Neural cell (in vitro differentiated cells): ENCODE data around the gene EQTN. TPM values are rescaled to one million over a fixed set of nuclear protein-coding genes. Genes with fewer than 3 reads are reported as not detected.
A peak's percentile ranks its signal among the peaks of the same experiment; 100 is the strongest.

Experiments
- H2AFZ ChIP-seq: fragments of 200-600, 300-800 bp; sonication (generic), shearing (Covaris generic); 2 replicates; pipeline ENCODE4 v1.6.0; 2014; ENCODE audit warnings: low read depth, mild to moderate bottlenecking, antibody characterized with exemption, low read length, moderate library complexity
- H3F3A ChIP-seq: fragments of 200-600 bp; shearing (Covaris generic); 2 replicates; pipeline ENCODE4 v1.6.1; 2016; ENCODE audit warnings: mild to moderate bottlenecking, moderate library complexity, mixed read lengths, antibody characterized with exemption, low read length; ENCODE audit not compliant: insufficient read depth, poor library complexity, severe bottlenecking
- H3K27ac ChIP-seq: fragments of 200-600, 300-800 bp; sonication (generic), shearing (Covaris generic); 2 replicates; pipeline ENCODE4 v1.5.1; 2014; ENCODE audit warnings: mild to moderate bottlenecking, low read length, moderate library complexity
- H3K27me3 ChIP-seq: fragments of 300-800, 200-600 bp; sonication (generic), shearing (Covaris generic); 2 replicates; pipeline ENCODE4 v1.6.0; 2014; ENCODE audit warnings: mild to moderate bottlenecking, low read depth, low read length, moderate library complexity; ENCODE audit not compliant: insufficient read depth
- H3K36me3 ChIP-seq: fragments of 300-800, 200-600 bp; sonication (generic), shearing (Covaris generic); 2 replicates; pipeline ENCODE4 v1.5.1; 2014; ENCODE audit warnings: mild to moderate bottlenecking, antibody characterized with exemption, low read length, moderate library complexity; ENCODE audit not compliant: insufficient read depth
- H3K4me2 ChIP-seq: fragments of 300-800, 200-600 bp; sonication (generic), shearing (Covaris generic); 2 replicates; pipeline ENCODE4 v1.6.0; 2014; ENCODE audit warnings: mild to moderate bottlenecking, low read length
- H3K4me3 ChIP-seq: fragments of 300-800, 200-600 bp; sonication (generic), shearing (Covaris generic); 2 replicates; pipeline ENCODE4 v1.5.1; 2014; ENCODE audit warnings: mild to moderate bottlenecking, low read length, moderate library complexity
- H3K79me2 ChIP-seq: fragments of 200-600 bp; shearing (Covaris generic); replicated peaks from 2 replicates; pipeline ENCODE4 v1.6.0; 2014; ENCODE audit warnings: mild to moderate bottlenecking, low read length, moderate library complexity; ENCODE audit not compliant: insufficient read depth
- H3K9ac ChIP-seq: fragments of 300-800, 200-600 bp; sonication (generic), shearing (Covaris generic); 2 replicates; pipeline ENCODE4 v1.6.1; 2016; ENCODE audit warnings: mild to moderate bottlenecking, low read length, mixed read lengths
- H3K9me2 ChIP-seq: fragments of 200-600 bp; shearing (Covaris generic); 2 replicates; pipeline ENCODE4 v1.6.1; 2016; ENCODE audit warnings: mild to moderate bottlenecking, low read length, mixed read lengths; ENCODE audit not compliant: insufficient read depth
- H3K9me3 ChIP-seq: fragments of 200-600, 300-800 bp; sonication (generic), shearing (Covaris generic); 2 replicates; pipeline ENCODE4 v1.6.1; 2016; ENCODE audit warnings: mild to moderate bottlenecking, mixed run types, low read length, moderate library complexity, mixed read lengths
- H4K20me1 ChIP-seq: fragments of 200-600 bp; shearing (Covaris generic); 2 replicates; pipeline ENCODE4 v1.6.1; 2016; ENCODE audit warnings: mild to moderate bottlenecking, mixed run types; ENCODE audit not compliant: insufficient read depth
- CTCF ChIP-seq: fragments of 450-650 bp; IDR thresholded peaks from 2 replicates; pipeline ENCODE4 v1.5.1; 2014; ENCODE audit warnings: antibody characterized with exemption, mild to moderate bottlenecking, moderate library complexity; ENCODE audit not compliant: poor library complexity, severe bottlenecking
- EP300 ChIP-seq: fragments of 450-650 bp; conservative IDR thresholded peaks from 2 replicates; pipeline ENCODE4 v1.6.1; 2014; ENCODE audit warnings: antibody characterized with exemption, mild to moderate bottlenecking, moderate library complexity; ENCODE audit not compliant: poor library complexity, severe bottlenecking
- EZH2 ChIP-seq: fragments of 200-600, 300-800 bp; shearing (Covaris generic), sonication (generic); IDR thresholded peaks from 2 replicates; pipeline ENCODE4 v1.6.1; 2014; ENCODE audit warnings: antibody characterized with exemption, low read length, borderline replicate concordance, mild to moderate bottlenecking; ENCODE audit not compliant: insufficient read depth, poor library complexity, severe bottlenecking
- MXI1 ChIP-seq: fragments of 450-650 bp; conservative IDR thresholded peaks from 2 replicates; pipeline ENCODE4 v1.6.1; 2014; ENCODE audit warnings: antibody characterized with exemption, mild to moderate bottlenecking; ENCODE audit not compliant: poor library complexity, severe bottlenecking
- POLR2AphosphoS5 ChIP-seq: IDR thresholded peaks from 2 replicates; pipeline ENCODE4 v1.6.1; 2012
- RAD21 ChIP-seq: fragments of 450-650 bp; conservative IDR thresholded peaks from 2 replicates; pipeline ENCODE4 v1.6.1; 2014; ENCODE audit warnings: antibody characterized with exemption, mild to moderate bottlenecking, moderate library complexity
- REST ChIP-seq: IDR thresholded peaks from 2 replicates; pipeline ENCODE4 v1.6.1; 2012; ENCODE audit warnings: borderline replicate concordance
- SMC3 ChIP-seq: fragments of 450-650 bp; conservative IDR thresholded peaks from 2 replicates; pipeline ENCODE4 v1.6.1; 2014; ENCODE audit warnings: antibody characterized with exemption, mild to moderate bottlenecking, moderate library complexity; ENCODE audit not compliant: poor library complexity
- TAF1 ChIP-seq: IDR thresholded peaks from 2 replicates; pipeline ENCODE4 v1.6.1; 2012; ENCODE audit warnings: low read depth
- polyA plus RNA-seq: library from polyadenylated mRNA; depleted of rRNA; stranded (reverse); fragments of >200 nt; gene quantifications from 2 replicates; pipeline ENCODE4 v1.2.3, GENCODE V29; 2014

The EQTN gene
- polyA plus RNA-seq, 1 donor from 2014 or later: not detected

- TF ChIP-seq CTCF: no peak
- TF ChIP-seq REST: no peak
- no peak for TF ChIP-seq POLR2AphosphoS5
- TF ChIP-seq RAD21: no peak
- TF ChIP-seq SMC3: no peak
- TF ChIP-seq EZH2: no peak
- TF ChIP-seq TAF1: no peak
- no peak for TF ChIP-seq EP300
- TF ChIP-seq MXI1: no peak
- Histone ChIP-seq H3K9me2 (no peaks in the 10 kb centered on the region), H3F3A (no peaks in the 10 kb centered on the region), H4K20me1 (no peaks in the 10 kb centered on the region), H2AFZ (no peak overlapping the region), H3K36me3 (no peaks in the 10 kb centered on the region), H3K79me2 (no peaks in the 10 kb centered on the region), H3K9me3 (no peaks in the 10 kb centered on the region), H3K9ac (no peak overlapping the region), H3K27ac (no peak overlapping the region), H3K4me2 (no peak overlapping the region), H3K4me3 (no peak overlapping the region), H3K27me3 (no peaks in the 10 kb centered on the region)
These were observed 18.6 kb downstream of the EQTN start for GRCh38 chr9:27278374-27278773.

- Histone ChIP-seq H3K27me3 (no peaks in the 10 kb centered on the region), H3K9me2 (no peaks in the 10 kb centered on the region), H3K4me3 (no peak overlapping the region), H4K20me1 (no peaks in the 10 kb centered on the region), H3K36me3 (no peaks in the 10 kb centered on the region), H3K9me3 (no peaks in the 10 kb centered on the region), H3K79me2 (no peaks in the 10 kb centered on the region), H3K27ac (no peak overlapping the region), H2AFZ (no peak overlapping the region), H3K9ac (no peak overlapping the region), H3F3A (no peaks in the 10 kb centered on the region), H3K4me2 (no peak overlapping the region)
- TF ChIP-seq MXI1: no peak
- no peak for TF ChIP-seq TAF1
- no peak for TF ChIP-seq EP300
- peak; percentile 79 for TF ChIP-seq SMC3
- peak; percentile 84 for TF ChIP-seq RAD21
- TF ChIP-seq POLR2AphosphoS5: no peak
- TF ChIP-seq EZH2: no peak
- TF ChIP-seq REST: no peak
- peak; percentile 84 for TF ChIP-seq CTCF
These were observed 20.5 kb downstream of the EQTN start for GRCh38 chr9:27276193-27277030.
